ENCODE results near the gene PPP2R2D. TPM values are rescaled to one million over a fixed set of nuclear protein-coding genes. Genes with fewer than 3 reads are reported as not detected.

PPP2R2D gene
- total RNA-seq, 4 donors from 2014 or later: 38.2 to 49.7 (median 41.0) TPM

GRCh38 chr10:131890276-131891195, 10.3 kb upstream of the PPP2R2D start:
- Histone ChIP-seq H3K9me3 (no peaks in the 10 kb centered on the region), H3K27ac (replicated peaks in 1 of 4) (no peak overlapping the region), H3K4me3 (no peak overlapping the region), H3K27me3 (peaks cover 0 to 63% (median 0%) of the 10 kb centered on the region in 4 donors), H3K4me1 (peaks cover under 1 to 3% (median 2%) of the 10 kb centered on the region in 4 donors), H3K36me3 (no peaks in the 10 kb centered on the region)
- intact Hi-C loops (cut with DNase I): no loop called here
- TF ChIP-seq POLR2A (IDR thresholded peaks at IDR 0.05; ENCODE audit: low read depth) (no peak), EP300 (IDR thresholded peaks at IDR 0.05) (no peak), CTCF (IDR thresholded peaks at IDR 0.05) (no peak), POLR2AphosphoS5 (IDR thresholded peaks at IDR 0.05) (no peak)
- DNase-seq (ENCODE audit: extremely low spot score): no peak
- WGBS: 86% methylated on average over 11 of the region's 11 CpGs

GRCh38 chr10:131891196-131891928, 9.4 kb upstream of the PPP2R2D start:
- no peak overlapping the region for H3K4me3 ChIP-seq
- intact Hi-C loops (cut with DNase I): no loop called here
- no peak for TF ChIP-seq EP300 (IDR thresholded peaks at IDR 0.05)
- no peak for TF ChIP-seq POLR2AphosphoS5 (IDR thresholded peaks at IDR 0.05)
- no peak for TF ChIP-seq POLR2A (IDR thresholded peaks at IDR 0.05; ENCODE audit: low read depth)
- TF ChIP-seq CTCF (IDR thresholded peaks at IDR 0.05): no peak
- H3K9me3 ChIP-seq: no peaks in the 10 kb centered on the region
- peaks cover 0 to 64% (median 0%) of the 10 kb centered on the region in 4 donors for H3K27me3 ChIP-seq
- DNase-seq (ENCODE audit: extremely low spot score): no peak
- H3K36me3 ChIP-seq: no peaks in the 10 kb centered on the region
- 59% methylated on average over 22 of the region's 24 CpGs for WGBS
- H3K4me1 ChIP-seq: no peaks in the 10 kb centered on the region
- no peak overlapping the region for H3K27ac ChIP-seq (replicated peaks in 1 of 4)

- no peaks in the 10 kb centered on the region for H3K9me3 ChIP-seq
- DNase-seq (ENCODE audit: extremely low spot score): no peak
- no peak overlapping the region for H3K27ac ChIP-seq (replicated peaks in 1 of 4)
- TF ChIP-seq EP300 (IDR thresholded peaks at IDR 0.05) (no peak), POLR2AphosphoS5 (IDR thresholded peaks at IDR 0.05) (no peak), POLR2A (IDR thresholded peaks at IDR 0.05; ENCODE audit: low read depth) (no peak), CTCF (IDR thresholded peaks at IDR 0.05) (no peak)
- H3K4me1 ChIP-seq: no peaks in the 10 kb centered on the region
- peaks cover 0 to 58% (median 0%) of the 10 kb centered on the region in 4 donors for H3K27me3 ChIP-seq
- intact Hi-C loops (cut with DNase I): no loop called here
- WGBS: 77% methylated on average over 28 of the region's 28 CpGs
- H3K4me3 ChIP-seq: no peak overlapping the region
- H3K36me3 ChIP-seq: no peaks in the 10 kb centered on the region
Measured at GRCh38 chr10:131891929-131892805, 8.6 kb upstream of the PPP2R2D start.

GRCh38 chr10:131892806-131893675, 7.8 kb upstream of the PPP2R2D start:
- 87% methylated on average over 27 of the region's 27 CpGs for WGBS
- TF ChIP-seq EP300 (IDR thresholded peaks at IDR 0.05): no peak
- TF ChIP-seq POLR2A (IDR thresholded peaks at IDR 0.05; ENCODE audit: low read depth): no peak
- no peak for TF ChIP-seq CTCF (IDR thresholded peaks at IDR 0.05)
- TF ChIP-seq POLR2AphosphoS5 (IDR thresholded peaks at IDR 0.05): no peak
- peaks cover 0 to 60% (median 0%) of the 10 kb centered on the region in 4 donors for H3K27me3 ChIP-seq
- intact Hi-C loops (cut with DNase I): no loop called here
- no peak overlapping the region for H3K27ac ChIP-seq (replicated peaks in 1 of 4)
- no peak overlapping the region for H3K4me3 ChIP-seq
- no peaks in the 10 kb centered on the region for H3K36me3 ChIP-seq
- no peak for DNase-seq (ENCODE audit: extremely low spot score)
- H3K9me3 ChIP-seq: no peaks in the 10 kb centered on the region
- H3K4me1 ChIP-seq: no peaks in the 10 kb centered on the region
